ENCODE results near the gene DMBX1.

Gene DMBX1

DNA sequence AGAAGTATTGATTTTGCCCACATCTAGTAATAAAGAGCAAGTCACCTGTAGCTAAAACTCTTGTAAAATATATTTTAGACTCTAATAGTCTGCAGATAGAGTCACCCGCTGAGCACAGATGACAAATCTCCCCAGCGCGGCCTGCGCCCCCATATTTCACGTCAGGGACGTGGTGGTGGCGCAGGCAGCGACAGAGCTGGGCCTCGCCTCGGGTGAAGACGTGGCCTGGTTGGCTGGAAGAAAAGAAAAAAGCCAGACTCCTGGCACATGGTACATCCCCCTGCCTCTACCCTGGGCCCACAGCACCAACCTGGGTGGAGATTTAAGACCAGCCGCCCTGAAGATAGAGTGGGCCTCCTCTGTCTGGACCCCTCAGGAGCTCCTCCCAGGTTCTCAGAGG lies 6.0 kb upstream of the DMBX1 start:
- no peak for DNase-seq (ENCODE audit: low spot score)

DNA sequence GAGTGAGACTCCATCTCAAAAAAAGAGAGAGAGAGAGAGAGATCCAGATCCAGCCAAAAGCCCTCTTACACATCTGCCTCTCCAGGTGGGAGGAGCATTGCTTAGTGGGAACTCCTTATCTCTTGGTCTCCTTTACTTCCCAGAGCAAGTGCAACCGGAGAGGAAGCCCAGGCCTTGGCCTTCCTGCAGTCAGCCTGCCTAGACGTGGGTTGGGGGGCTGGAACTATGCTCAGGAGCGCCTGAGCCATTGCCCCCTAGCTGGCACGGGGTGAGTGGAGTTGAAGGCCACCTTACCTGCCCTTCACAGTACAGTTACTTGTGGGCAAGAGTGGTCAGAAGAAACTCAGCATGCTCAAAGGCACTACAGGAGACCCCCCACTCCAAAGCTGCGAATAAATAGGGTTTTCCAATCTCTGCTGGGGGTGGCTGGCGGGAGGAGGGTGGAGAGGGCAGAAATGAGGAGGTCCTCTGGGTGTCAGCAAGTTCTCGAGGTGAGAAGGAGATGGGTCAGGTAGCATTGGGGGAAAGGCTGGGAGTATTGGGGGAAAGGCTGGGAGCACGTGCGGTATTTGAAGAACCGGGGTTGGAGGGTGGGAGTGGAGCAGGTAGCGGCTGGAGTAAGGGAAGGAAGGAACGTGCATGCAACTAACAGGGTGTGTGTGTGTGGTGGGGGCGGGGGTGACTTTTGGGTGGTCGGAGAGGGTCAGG lies 4.7 kb upstream of the DMBX1 start:
- DNase-seq (ENCODE audit: low spot score), result no peak

DNA sequence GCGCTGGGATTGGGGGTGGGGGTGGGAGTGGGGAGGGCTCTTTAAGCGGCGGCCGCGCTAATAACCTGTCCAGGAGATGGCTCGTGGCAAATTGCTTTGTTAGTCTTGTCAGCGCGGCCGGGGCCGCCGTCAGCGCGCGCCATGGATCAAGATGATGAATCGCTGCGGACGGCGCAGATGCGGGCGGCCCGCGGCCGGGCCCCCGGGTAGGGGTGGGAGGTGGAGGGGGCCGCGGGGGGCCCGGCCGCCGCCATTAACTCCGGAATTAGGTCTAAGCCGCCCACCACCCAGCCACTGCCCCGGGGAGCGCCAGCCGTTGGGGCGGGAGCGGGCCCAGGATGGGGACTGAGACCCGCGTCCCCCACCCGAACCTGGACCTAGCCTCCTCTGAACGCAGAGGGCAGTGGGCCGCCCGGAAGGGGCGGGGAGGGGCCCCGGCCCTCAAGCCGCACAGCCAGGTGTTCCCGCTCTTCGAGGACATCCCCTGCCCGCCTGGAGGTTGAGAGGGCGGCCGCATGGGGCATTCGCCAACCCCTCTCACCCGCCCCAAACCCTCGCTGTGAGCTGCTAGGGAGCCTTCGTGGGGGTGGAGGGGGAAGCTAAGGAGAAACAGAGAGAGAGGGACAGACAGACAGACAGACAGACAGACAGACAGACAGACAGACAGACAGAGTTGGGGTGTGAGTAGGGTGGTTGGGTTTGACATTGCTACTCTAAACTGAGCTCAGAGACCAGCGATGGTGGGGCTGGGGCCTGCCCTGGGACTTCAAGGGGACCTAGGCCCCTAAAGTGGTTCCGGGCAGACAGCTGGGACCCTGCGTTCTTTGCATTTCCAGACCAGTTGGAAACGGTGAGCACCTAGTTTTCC lies 3.8 kb upstream of the DMBX1 start:
- no peak for DNase-seq (ENCODE audit: low spot score)

DNA sequence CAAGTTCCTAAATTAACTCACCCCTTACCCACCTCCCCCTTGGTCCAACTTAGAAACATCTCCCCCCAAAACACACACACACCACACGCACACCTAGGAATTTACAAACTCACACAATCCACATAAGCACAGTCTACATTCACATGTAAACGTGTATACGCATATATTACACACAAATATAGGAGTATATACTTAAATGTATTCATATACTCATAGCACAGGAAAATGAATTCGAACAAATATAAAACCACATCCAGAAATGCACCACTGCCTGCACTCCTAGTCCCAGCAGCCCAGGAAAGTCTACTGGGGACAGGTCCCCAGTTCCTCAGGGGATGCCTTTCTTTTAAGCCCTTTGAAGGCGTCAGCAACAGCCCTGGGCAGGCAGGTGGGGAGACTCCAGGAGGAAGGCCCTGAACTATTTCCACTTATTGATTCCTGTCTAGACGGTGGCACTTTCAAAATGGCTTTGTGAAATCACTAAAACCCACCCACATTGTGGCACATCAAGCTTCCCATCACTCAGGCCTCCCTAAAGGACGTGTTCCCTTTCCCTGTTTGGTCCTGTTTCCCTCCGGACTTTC lies 3.1 kb upstream of the DMBX1 start:
- DNase-seq (ENCODE audit: low spot score), result no peak

DNA sequence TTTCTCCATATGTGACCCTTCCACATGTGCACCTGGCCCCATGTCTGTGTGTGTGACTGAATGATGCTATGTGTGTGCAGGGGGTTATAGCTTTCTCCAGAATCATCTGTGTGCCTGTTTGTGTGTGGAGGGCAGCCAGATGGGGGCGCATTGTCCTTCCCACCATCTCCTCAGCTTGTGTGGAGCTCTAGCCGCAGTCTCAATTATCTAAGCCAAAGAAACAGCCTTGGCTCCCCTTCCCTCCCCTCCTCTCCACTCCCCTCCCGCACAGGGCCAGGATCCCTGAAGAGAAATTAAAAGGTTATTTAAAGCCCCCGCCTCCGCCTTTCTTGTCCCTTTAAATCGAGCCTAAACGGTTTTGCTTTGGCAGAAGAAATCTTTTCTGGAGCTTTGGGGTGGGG lies 1.8 kb upstream of the DMBX1 start:
- DNase-seq (ENCODE audit: low spot score), result peak; percentile 37

DNA sequence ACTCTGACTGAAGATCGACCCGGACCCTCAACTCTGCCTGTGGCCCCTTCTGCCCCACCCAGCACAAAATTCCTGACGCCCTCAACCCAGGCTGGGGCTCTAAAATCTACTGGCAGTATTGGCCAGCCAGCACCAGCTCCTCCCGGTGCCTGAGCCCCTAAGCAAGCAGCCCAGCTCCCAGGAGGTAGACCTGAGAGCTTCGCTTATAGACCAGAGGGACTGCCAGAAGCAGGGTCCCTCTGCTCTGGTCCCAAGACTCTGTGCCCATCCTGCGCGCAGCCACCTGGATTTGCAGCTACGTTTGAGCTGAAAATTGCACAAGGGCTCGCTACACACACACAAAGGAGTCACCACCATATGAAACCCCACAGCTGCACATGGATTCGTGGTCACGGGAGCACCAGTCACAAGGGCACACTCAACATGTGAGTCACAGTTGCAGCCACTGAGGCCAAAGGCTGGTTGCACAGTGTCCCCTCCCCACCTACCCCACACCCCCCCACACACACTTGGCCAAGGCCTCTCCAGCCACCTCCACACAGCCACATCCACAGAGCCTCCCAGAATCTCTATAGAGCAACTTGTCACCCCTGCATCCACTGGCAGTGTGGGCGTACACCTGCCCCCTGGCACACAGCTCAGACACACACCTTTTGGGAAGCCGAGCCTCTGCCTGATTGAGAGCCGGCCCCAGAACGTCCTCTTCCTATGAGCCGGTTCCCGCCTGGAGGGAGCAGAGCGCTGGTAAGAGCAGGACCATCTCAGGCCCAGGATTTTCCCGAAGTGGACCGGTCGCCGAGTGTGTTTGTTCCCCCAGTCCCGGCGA lies 1.1 kb upstream of the DMBX1 start:
- no peak for DNase-seq (ENCODE audit: low spot score)

DNA sequence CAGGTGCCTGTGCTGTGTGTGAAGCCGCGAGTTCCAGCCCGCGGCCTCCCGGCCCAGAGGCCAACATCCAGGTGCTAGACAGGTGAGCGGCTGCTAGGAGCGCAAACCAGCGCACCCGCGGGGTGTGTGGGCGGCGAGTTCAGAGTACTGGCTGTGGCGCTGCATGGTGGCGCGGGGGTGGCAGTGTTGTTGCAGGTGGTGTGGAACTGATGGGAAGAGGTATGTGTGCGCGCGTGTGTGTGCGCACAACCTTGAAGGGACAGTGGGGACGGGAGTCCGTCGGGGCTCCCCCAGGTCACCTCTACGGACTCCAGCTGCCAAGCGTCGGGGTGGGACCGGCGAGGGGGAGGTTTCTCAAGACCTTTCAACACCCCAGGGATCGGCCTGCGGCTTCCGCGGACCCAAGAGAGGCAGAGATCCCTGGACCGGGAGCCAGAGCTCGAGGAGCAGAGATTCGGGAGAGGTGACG lies 433 bp upstream of the DMBX1 start:
- no peak for DNase-seq (ENCODE audit: low spot score)

DNA sequence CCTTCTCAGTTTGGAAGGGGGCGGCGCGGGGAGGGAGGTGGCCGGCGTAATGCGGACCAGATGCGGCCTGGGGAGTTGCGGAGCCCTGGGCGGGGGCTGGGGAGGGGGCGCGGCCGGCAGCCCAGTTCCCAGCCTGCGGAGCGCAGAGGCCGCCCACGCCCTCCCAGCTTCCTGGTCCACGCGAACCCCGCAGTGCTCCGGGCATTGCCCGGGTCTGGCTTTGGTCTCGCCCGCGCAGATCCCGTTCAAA lies 695 bp downstream of the DMBX1 start:
- no peak for DNase-seq (ENCODE audit: low spot score)

DNA sequence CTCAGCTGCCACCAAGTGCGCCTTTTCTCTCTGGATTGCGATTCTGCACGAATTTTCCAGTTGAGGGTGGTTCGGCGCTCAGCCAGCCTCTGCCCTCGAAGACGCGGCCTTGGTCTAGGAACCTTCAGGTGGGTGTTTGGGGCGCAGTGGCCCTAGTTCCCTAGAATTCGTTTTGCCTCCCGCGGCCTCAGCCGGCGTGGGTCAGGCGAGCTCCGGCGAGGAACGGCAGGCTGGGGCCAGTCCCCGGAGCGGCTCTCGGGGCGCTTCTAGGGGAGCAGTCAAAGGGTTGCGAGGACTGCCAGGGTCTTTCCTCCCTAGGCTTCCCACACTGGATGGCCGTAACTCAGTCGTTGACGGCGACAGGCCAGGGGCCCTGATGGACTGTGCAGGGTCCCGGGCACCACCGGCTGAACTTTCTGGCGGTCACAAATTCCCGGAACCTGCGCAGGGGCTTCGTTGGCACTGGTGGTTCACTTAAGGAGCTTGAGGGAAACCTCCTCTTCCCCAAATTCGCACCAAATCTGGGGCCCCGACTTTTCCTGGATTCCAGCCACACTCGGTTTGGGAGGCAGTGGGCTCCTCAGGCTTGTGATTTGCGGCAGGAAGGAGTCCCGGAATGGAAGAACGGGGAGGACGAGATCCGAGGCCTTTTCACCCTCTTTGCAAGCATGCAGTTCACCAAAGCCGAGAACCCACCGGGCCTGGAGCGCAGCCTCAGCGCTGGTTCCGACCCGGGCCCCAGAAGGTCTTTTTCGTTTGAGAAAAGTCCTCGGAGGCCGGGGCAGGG lies 1.2 kb downstream of the DMBX1 start:
- DNase-seq (ENCODE audit: low spot score), result no peak

DNA sequence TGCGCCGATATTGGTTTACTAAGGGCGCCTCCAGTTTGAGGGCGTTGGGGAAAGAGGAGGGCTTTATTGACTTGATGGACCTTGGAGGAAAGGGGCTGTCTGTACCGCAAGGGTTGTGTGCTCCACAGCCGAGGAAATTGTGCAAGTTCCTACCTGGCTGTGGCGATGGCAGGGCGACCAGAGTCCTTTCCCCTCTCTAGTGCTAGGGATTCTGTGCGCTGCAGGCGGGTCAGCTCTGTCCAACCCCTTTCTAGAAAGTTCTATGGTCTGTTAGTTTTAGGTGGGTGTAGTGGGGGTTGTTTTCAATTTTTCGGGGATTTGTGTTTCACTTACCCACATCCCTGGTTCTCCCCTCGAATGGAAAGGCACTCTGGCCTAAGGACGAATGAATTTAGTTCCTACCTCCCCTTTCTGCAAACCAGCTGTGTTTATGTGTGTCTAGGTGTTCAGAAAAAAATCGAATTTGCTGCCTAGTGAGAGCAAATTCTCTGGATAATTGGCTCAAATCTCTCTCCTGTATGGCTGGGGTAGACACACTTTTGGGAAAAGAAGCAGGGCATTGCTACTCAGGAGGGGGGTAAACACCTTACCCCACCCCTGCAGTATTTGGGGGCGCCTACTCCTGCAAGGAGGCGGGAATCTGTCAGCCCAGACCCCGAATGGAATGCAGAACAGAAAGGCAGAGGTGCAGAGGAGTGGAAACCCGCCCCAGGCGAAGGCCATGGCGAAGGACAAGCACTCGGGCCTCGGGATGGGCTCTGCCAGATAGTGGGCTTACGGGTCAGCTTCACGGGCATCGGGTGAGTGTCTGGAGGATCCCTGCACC lies 2.0 kb downstream of the DMBX1 start:
- DNase-seq (ENCODE audit: low spot score), result no peak

DNA sequence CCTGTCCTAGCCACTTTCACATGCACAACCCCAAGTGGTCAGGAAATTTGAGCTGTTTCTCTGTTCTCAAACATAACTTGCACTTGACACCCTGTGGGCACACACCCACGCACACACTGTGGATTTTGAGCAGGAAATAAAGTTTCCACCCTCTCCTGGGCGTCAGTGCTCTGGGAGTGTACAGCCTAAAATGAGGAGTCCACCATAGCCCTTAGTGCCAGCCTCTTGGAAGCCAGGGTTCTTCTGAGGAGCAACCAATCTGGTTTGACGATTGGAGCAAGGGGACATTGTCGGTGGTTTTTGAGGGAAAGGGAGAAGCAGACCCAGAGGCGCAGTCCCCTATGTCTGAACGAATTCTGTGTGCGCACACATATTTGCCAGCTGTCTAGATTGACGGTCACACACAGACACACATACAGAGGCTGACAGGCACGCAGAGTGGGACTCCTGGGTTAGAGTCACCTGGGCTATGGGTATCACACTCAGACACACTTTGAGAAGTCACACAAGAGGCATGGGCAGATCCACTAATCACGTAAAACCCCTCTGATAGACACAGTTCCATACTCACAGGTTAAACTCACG lies 2.7 kb downstream of the DMBX1 start:
- DNase-seq (ENCODE audit: low spot score), result no peak

DNA sequence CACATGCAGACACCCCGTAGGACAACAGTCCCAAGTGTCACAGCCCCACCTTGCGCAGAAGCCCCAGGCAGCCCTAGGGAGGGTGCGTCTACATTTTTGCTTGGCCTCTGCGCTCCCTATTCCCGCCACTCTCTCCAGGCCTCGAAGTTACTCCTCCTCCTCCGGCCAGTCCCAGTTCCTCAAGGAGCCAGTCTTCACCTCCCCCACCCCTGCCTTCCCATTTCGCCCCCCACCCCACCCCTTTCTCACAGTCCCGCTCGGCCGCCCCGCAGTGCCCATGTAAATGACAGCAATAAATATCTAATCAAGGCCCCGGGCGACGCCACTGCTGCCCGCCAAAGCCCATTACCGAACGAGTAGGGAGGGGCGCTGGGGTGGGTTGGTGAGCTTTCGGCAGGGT lies 3.2 kb downstream of the DMBX1 start:
- DNase-seq (ENCODE audit: low spot score), result no peak

DNA sequence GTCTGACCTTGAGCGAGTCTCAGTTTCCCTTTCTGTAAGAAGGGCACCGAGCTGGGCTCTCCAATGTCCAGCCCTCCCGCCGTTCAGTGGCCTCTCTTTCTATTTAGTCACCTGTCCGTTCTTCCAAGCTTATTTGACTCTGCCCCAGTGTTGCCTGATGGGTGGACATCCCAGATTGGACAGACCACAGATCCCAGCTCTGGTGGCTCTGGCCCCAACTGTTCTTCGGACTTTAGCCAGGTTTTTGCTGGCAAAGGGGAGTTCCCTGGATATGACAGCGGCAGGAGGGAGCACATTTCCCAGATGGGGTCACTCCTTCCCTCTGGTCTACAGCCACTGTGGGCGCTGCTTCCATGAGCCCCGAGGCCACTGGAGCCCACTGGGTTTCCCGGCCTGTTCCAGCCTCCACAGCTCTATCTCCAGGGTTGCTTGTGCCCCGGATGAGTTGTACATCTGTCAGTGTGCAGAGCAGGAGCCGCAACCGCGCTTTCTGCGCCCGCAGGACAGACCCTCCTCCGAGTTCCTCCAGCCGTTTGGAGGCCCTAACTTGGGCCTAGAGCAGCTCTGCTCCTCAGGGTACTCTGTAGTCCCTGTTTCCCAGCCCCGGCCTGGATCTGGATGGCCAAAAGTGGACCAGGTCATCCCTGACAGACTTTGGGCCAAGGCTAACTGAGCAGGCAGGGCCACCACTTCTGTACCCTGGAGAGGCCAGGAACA lies 3.8 kb downstream of the DMBX1 start:
- DNase-seq (ENCODE audit: low spot score), result no peak

DNA sequence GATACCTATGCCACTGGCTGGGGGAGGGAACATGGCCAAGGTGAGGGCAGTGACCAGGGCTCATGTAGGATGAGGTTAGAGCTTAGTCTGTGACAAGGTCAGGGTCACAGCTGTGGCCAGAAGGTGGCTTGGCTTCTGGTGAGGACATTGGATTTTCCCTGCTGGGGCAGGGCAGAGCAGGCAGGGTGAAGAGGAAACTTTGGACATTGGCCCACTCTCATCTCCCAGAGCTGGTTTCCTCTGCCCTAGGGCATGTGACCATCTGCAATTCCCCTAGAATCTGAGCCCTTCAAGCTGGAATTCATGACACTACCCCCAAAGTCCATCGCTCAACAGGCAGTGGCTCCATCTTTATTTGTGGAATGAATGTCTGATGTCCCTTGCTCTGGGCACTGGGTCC lies 5.3 kb downstream of the DMBX1 start:
- DNase-seq (ENCODE audit: low spot score), result no peak

DNA sequence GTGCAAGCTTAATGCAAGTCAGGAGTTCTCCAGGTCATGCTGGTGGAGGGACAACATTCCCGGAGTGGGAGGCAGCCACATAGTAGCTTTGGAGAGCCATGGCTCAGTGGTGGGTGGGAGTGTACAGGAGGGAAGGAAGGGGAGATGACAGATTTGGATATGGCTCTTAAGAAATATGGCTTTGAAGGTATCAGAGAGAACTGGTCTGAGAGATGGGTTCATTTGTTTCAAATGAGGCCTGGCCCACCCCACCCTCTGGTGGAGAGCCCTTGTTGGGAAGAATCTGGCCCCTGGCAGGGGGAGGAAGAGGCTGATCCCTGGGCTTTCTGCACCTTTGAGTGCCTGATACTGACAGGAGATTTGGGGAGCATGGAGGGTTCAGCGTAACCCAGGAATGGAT lies 6.1 kb downstream of the DMBX1 start:
- DNase-seq (ENCODE audit: low spot score), result no peak

DNA sequence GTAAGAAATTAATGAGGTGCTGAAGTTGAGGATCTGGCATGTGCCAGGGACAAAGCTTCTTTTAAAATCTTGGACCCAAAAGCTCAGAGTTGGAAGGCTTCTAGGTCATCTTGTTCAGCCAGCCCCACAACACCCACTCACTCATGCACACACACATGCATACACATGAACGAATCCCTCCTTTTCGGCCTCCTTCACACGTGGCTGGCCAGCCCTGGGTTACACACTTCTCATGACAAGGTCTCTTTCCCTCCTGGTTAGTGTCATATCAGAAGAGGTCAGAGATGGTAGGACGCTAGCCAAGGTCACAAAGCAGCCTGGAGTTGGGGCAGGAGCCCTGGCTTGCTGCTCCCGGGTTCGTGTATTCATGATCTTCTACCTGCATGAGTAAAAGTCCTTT lies 6.9 kb downstream of the DMBX1 start:
- no peak for DNase-seq (ENCODE audit: low spot score)

DNA sequence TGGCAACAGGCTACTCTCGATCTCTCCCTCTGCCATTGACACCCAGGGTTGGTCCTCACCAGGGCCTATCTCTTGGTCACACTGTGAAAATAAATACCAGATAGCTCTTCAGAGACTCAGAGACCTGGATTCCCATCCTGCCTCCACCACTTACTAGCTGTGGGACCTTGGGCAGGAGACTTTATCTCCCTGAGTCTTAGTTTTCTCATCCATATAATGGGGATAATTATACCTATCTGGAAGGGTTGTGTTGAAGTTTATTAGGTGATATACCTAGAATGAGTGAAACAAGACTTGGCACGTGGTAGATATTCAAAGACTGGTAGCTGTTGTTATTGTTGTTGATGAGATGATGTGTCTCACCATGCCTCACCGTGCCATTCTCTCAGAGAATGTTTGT lies 7.4 kb downstream of the DMBX1 start:
- no peak for DNase-seq (ENCODE audit: low spot score)

DNA sequence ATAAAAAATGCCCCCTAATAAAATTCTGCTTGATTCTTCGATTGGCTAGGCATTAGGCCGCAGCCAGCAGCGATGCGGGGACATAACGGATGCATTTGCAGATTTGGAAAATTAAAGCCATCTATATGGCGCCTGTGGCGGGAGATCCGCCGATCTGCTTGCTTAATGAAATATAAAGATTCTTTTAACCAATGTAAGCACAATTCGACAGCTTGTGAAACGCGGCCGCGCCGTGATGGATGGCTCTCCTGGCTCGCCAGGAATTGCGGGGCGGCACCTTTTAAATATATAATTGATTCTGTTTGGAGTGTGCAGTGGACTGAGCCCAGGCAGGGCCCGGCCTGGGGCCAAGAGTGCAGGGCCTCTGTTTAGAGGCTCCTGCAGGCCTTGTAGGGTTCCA lies 8.0 kb downstream of the DMBX1 start:
- no peak for DNase-seq (ENCODE audit: low spot score)

DNA sequence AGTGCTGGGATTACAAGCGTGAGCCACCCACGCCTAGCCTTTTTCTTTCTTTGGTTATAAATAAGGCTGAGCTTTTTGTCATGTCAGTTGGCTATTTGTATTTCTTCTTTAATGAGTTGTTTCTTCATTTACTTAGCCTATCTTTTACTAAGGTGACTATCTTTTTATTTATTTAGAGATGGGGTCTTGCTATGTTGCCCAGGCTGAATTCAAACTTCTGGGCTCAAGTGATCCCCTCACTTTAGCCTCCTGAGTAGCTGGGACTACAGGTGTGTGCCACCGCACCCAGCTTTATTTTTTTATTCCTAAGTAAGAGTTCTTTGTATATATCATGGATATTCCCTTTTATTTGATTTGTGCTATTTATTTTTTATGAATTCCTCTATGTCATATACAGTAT lies 11.9 kb downstream of the DMBX1 start:
- no peak for DNase-seq (ENCODE audit: low spot score)

DNA sequence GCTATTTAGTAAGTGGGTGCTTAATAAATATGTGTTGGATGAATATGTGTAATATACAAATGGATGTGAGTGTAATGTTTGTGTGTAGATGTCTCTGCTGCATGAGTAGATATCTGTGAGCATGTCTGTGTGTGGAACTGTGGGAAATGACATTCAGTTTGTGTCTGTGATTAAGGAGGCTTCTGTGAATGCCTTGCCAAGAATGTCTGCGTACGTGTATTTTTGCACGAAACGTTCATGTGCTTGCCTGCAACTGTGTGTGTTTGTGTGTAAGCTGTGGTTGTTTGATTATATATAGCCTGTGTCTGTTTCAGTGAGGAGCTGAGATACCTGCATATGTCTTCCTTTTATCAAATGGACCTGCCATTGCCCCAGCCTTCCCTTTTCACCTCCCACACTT lies 13.8 kb downstream of the DMBX1 start:
- no peak for DNase-seq (ENCODE audit: low spot score)

Data from hematopoietic multipotent progenitor cell treated with erythropoietin and hydrocortisone succinate and interleukin-3 and kit ligand, for 15 days (in vitro differentiated cells).